ENCODE results near the gene CPT1C. TPM values are rescaled to one million over a fixed set of nuclear protein-coding genes. Genes with fewer than 3 reads are reported as not detected.

CPT1C gene
- total RNA-seq, 2 experiments from 2014 or later: 0.47 to 0.59 TPM

- H3K27ac Mint-ChIP-seq: peak within 1 kb of the TSS; percentile 97
- Histone ChIP-seq H3K9me3 (ENCODE audit: control insufficient read depth in 1 of 2, insufficient read depth in 1 of 2, low read length in 2 of 2) (no peaks in the 10 kb centered on the region), H3K4me1 (ENCODE audit: insufficient read depth, low read length) (peaks cover 51% of the 10 kb centered on the region), H3K4me3 (ENCODE audit: low read length) (peak within 1 kb of the TSS; percentile 99), H3K27ac (ENCODE audit: low read depth in 1 of 2, low read length in 2 of 2) (peak within 1 kb of the TSS; percentile 98), H3K36me3 (ENCODE audit: insufficient read depth, low read length) (peaks cover 24% of the 10 kb centered on the region), H3K27me3 (ENCODE audit: control insufficient read depth in 1 of 2, insufficient read depth in 2 of 2, low read length in 2 of 2) (no peaks in the 10 kb centered on the region)
- intact Hi-C loops (cut with DNase I, micrococcal nuclease): loop anchor here (2.0 to 10.0 kb wide), 4 partner anchors 107 to 285 kb away; partner anchors contain the start of genes FLT3LG (in 1 of the 2) and RPS11 (in 1 of the 2)
- peak within 1 kb of the TSS; percentile 97 for H3K4me3 Mint-ChIP-seq
- POLR2A ChIA-PET: interaction anchor here (0.7 to 6.6 kb wide), 32 partner anchors 9 to 226 kb away, joined by 3 to 92 read pairs (median 6); partner anchors contain the start of genes AKT1S1, ALDH16A1, AP2A1 and BCL2L12
- peak in 10 of 14 experiments; percentile 24 to 80 (median 48) for DNase-seq
- ATAC-seq (ENCODE audit: poor library complexity): peak; percentile 39
- H3K4me1 Mint-ChIP-seq (ENCODE audit: low read depth): peaks cover 40% of the 10 kb centered on the region
- TF ChIP-seq CTCF (IDR thresholded peaks at IDR 0.05): no peak
- no peaks in the 10 kb centered on the region for H3K9me3 Mint-ChIP-seq
- CTCF ChIA-PET: interaction anchor here (0.6 to 3.4 kb wide), 9 partner anchors 12 to 205 kb away, joined by 3 to 22 read pairs (median 3); partner anchors contain the start of genes ADM5, FLT3LG, NOSIP and PRRG2
- H3K36me3 Mint-ChIP-seq (ENCODE audit: low read depth): peaks cover 41% of the 10 kb centered on the region
- H3K27me3 Mint-ChIP-seq: no peaks in the 10 kb centered on the region
These were observed 13.6 kb upstream of the CPT1C start, which contains the start of gene PRMT1 for GRCh38 chr19:49677231-49677900. Gene PRMT1, plus strand, starts transcription at chr19:49677271. Its CDS starts 10 bp downstream, at chr19:49677281.

- intact Hi-C loops (cut with DNase I, micrococcal nuclease): loop anchor here (1.0 to 10.0 kb wide), 5 partner anchors 13 to 286 kb away; partner anchors contain the start of genes BCL2L12 (in 1 of the 2), FLT3LG (in 1 of the 2), IRF3 (in 1 of the 2) and RPS11 (in 1 of the 2)
- Mint-ChIP-seq H3K36me3 (ENCODE audit: low read depth) (peaks cover 45% of the 10 kb centered on the region), H3K9me3 (no peaks in the 10 kb centered on the region), H3K4me3 (peak overlapping the region; percentile 91), H3K27ac (peak overlapping the region; percentile 97), H3K27me3 (no peaks in the 10 kb centered on the region), H3K4me1 (ENCODE audit: low read depth) (peaks cover 38% of the 10 kb centered on the region)
- Histone ChIP-seq H3K4me1 (ENCODE audit: insufficient read depth, low read length) (peaks cover 50% of the 10 kb centered on the region), H3K27me3 (ENCODE audit: control insufficient read depth in 1 of 2, insufficient read depth in 2 of 2, low read length in 2 of 2) (no peaks in the 10 kb centered on the region), H3K9me3 (ENCODE audit: control insufficient read depth in 1 of 2, insufficient read depth in 1 of 2, low read length in 2 of 2) (no peaks in the 10 kb centered on the region), H3K27ac (ENCODE audit: low read depth in 1 of 2, low read length in 2 of 2) (peak overlapping the region; percentile 98), H3K4me3 (ENCODE audit: low read length) (peak overlapping the region; percentile 99), H3K36me3 (ENCODE audit: insufficient read depth, low read length) (peaks cover 29% of the 10 kb centered on the region)
- DNase-seq (peak; percentile 67 to 93 (median 80)), ATAC-seq (ENCODE audit: poor library complexity) (peak; percentile 14)
- CTCF ChIA-PET: interaction anchor here (0.6 to 3.4 kb wide), 14 partner anchors 11 to 226 kb away, joined by 3 to 22 read pairs (median 3); partner anchors contain the start of genes ADM5, BCL2L12, FLT3LG and IRF3
- peak; percentile 73 for TF ChIP-seq CTCF (IDR thresholded peaks at IDR 0.05)
- POLR2A ChIA-PET: interaction anchor here (0.7 to 6.6 kb wide), 15 partner anchors 14 to 226 kb away, joined by 3 to 92 read pairs (median 7); partner anchors contain the start of genes ALDH16A1, BCL2L12, FUZ and IRF3
These were observed 12.8 kb upstream of the CPT1C start for GRCh38 chr19:49677901-49678674.

Data from CD4-positive, alpha-beta T cell (primary cell).